ENCODE data around the gene KRT86. TPM values are rescaled to one million over a fixed set of nuclear protein-coding genes. Genes with fewer than 3 reads are reported as not detected.
"Not testable (repeated sequence)": the region's sequence is repeated elsewhere in the genome, so short reads cannot be mapped to it uniquely, and the experiment has no call there.

The KRT86 gene
- polyA plus RNA-seq, 1 donor (not counting 4 experiments of a cell fraction or from before 2014, with no cell fraction given): not detected

DNA sequence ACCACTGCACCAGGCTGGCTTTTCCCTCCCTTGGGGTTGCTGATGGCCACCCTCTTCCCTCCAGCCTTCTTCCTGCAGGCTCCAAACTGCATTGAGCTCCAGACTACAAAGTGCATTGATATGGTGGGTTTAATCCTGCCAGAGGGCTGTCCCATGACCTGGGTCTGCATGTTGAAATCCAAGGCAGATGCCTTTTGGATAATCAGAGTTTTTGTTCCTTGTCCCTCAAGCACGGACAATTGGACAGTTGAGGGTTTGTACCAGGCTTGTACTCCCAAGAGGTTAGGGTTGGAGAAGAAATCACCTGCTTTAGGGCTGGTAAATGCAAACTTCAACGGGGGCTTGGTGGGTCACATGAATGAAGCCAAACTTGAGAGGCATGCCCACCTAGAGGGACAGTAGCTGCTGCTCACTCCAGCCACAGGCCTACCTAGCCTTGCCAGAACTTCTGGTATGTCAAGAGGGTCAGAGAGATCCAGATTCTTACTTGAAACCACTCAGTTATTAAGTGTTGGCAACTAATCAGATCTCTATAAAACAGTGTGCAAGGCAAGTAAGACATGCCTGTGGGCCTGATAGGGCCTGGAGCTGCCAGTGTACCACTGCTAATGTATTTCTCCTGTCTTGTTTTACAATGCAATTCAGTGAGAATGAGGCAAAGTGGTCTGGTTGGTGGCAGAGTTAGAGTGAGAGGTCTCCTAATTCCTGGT lies 68.5 kb downstream of the KRT86 start:
- H3K79me2 ChIP-seq (ENCODE audit: control insufficient read depth, insufficient read depth, low read length): no peaks in the 10 kb centered on the region
- no peak overlapping the region for H2AFZ ChIP-seq (ENCODE audit: control insufficient read depth, low read length)
- no peaks in the 10 kb centered on the region for H3K9me1 ChIP-seq (ENCODE audit: control insufficient read depth, extremely low read depth, insufficient read depth, low read length)
- DNase-seq (ENCODE audit: low read depth, low spot score) (no peak), FAIRE-seq (no peak)
- H3K9ac ChIP-seq (ENCODE audit: control insufficient read depth, extremely low read depth, insufficient read depth, low read length): no peak overlapping the region
- TF ChIP-seq EZH2 (IDR thresholded peaks at IDR 0.05; ENCODE audit: low read length): no peak
- TF ChIP-seq, protein P1, sequence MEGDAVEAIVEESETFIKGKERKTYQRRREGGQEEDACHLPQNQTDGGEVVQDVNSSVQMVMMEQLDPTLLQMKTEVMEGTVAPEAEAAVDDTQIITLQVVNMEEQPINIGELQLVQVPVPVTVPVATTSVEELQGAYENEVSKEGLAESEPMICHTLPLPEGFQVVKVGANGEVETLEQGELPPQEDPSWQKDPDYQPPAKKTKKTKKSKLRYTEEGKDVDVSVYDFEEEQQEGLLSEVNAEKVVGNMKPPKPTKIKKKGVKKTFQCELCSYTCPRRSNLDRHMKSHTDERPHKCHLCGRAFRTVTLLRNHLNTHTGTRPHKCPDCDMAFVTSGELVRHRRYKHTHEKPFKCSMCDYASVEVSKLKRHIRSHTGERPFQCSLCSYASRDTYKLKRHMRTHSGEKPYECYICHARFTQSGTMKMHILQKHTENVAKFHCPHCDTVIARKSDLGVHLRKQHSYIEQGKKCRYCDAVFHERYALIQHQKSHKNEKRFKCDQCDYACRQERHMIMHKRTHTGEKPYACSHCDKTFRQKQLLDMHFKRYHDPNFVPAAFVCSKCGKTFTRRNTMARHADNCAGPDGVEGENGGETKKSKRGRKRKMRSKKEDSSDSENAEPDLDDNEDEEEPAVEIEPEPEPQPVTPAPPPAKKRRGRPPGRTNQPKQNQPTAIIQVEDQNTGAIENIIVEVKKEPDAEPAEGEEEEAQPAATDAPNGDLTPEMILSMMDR (optimal IDR thresholded peaks at IDR 0.05 in 1 of 3, IDR thresholded peaks at IDR 0.05 in 1 of 3, conservative IDR thresholded peaks at IDR 0.05 in 1 of 3; ENCODE audit: extremely low read depth in 1 of 3, insufficient read depth in 2 of 3, low read length in 3 of 3): no peak
- peaks cover 3% of the 10 kb centered on the region for H3K27me3 ChIP-seq (ENCODE audit: control insufficient read depth, extremely low read depth, insufficient read depth, low read length)
- no peaks in the 10 kb centered on the region for H3K9me3 ChIP-seq (ENCODE audit: control insufficient read depth, low read depth, low read length)
- H4K20me1 ChIP-seq (ENCODE audit: control insufficient read depth, extremely low read depth, insufficient read depth, low read length): no peaks in the 10 kb centered on the region
- dilution Hi-C loops (cut with MboI; ENCODE audit: extremely low pct_ligation_motif_present, low sequenced_read_pairs): no loop called here
- no peak overlapping the region for H3K4me3 ChIP-seq (ENCODE audit: control insufficient read depth in 2 of 3, extremely low read depth in 1 of 3, insufficient read depth in 2 of 3, low read depth in 1 of 3, low read length in 3 of 3)
- peaks cover 29% of the 10 kb centered on the region for H3K4me1 ChIP-seq (ENCODE audit: control insufficient read depth, extremely low read depth, insufficient read depth, low read length)
- no peak overlapping the region for H3K4me2 ChIP-seq (ENCODE audit: control insufficient read depth, extremely low read depth, insufficient read depth, low read depth, low read length)
- no peaks in the 10 kb centered on the region for H3K36me3 ChIP-seq (ENCODE audit: control insufficient read depth in 2 of 2, extremely low read depth in 1 of 2, insufficient read depth in 2 of 2, low read length in 2 of 2)
- no peak overlapping the region for H3K27ac ChIP-seq (ENCODE audit: control insufficient read depth, insufficient read depth, low read length)

DNA sequence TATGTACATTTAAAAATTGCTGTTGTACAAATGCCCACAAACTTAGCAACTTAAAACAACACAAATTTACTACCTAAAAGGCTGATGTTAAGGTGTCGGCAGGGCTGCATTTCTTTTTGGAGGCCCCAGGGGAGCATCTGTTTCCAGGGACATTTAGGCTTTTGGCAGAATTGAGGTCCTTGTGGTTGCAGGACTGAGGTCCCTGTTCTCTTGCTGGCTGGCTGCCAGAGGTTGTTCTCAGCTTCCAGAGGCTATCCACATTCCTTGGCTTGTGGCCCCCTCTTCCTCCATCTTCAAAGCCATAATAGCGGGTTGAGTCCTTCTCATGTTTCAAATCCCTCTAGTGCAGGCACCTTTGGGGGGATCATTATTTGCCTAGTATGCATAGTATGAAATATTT lies 69.1 kb downstream of the KRT86 start:
- Histone ChIP-seq H3K4me3 (ENCODE audit: control insufficient read depth in 2 of 3, extremely low read depth in 1 of 3, insufficient read depth in 2 of 3, low read depth in 1 of 3, low read length in 3 of 3) (no peak overlapping the region), H3K4me1 (ENCODE audit: control insufficient read depth, extremely low read depth, insufficient read depth, low read length) (peaks cover 23% of the 10 kb centered on the region), H3K27me3 (ENCODE audit: control insufficient read depth, extremely low read depth, insufficient read depth, low read length) (peaks cover 3% of the 10 kb centered on the region), H3K27ac (ENCODE audit: control insufficient read depth, insufficient read depth, low read length) (no peak overlapping the region), H2AFZ (ENCODE audit: control insufficient read depth, low read length) (no peak overlapping the region), H3K4me2 (ENCODE audit: control insufficient read depth, extremely low read depth, insufficient read depth, low read depth, low read length) (no peak overlapping the region), H3K9ac (ENCODE audit: control insufficient read depth, extremely low read depth, insufficient read depth, low read length) (no peak overlapping the region), H3K9me3 (ENCODE audit: control insufficient read depth, low read depth, low read length) (no peaks in the 10 kb centered on the region), H3K36me3 (ENCODE audit: control insufficient read depth in 2 of 2, extremely low read depth in 1 of 2, insufficient read depth in 2 of 2, low read length in 2 of 2) (no peaks in the 10 kb centered on the region), H3K9me1 (ENCODE audit: control insufficient read depth, extremely low read depth, insufficient read depth, low read length) (no peaks in the 10 kb centered on the region), H3K79me2 (ENCODE audit: control insufficient read depth, insufficient read depth, low read length) (no peaks in the 10 kb centered on the region), H4K20me1 (ENCODE audit: control insufficient read depth, extremely low read depth, insufficient read depth, low read length) (no peaks in the 10 kb centered on the region)
- DNase-seq (ENCODE audit: low read depth, low spot score) (no peak), FAIRE-seq (no peak)
- no peak for TF ChIP-seq EZH2 (IDR thresholded peaks at IDR 0.05; ENCODE audit: low read length)
- dilution Hi-C loops (cut with MboI; ENCODE audit: extremely low pct_ligation_motif_present, low sequenced_read_pairs): no loop called here

DNA sequence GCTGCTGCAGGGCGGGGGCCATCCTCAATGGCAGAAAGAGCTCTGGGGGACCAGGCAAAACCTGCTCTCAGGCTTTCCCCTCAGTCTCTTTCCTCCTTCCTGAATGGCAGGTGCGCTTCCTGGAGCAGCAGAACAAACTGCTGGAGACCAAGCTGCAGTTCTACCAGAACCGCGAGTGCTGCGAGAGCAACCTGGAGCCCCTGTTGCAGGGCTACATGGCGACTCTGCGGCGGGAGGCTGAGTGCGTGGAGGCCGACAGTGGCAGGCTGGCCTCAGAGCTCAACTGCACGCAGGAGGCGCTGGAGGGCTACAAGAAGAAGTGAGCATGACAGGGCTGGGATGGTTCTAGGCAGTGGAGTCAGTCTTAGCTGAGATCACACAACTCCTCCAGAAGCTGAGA lies 69.7 kb downstream of the KRT86 start:
- DNase-seq (ENCODE audit: low read depth, low spot score) (no peak), FAIRE-seq (no peak)
- no peak overlapping the region for H3K4me3 ChIP-seq (ENCODE audit: control insufficient read depth in 2 of 3, extremely low read depth in 1 of 3, insufficient read depth in 2 of 3, low read depth in 1 of 3, low read length in 3 of 3)
- H3K4me2 ChIP-seq (ENCODE audit: control insufficient read depth, extremely low read depth, insufficient read depth, low read depth, low read length): no peak overlapping the region
- TF ChIP-seq, protein P1 (optimal IDR thresholded peaks at IDR 0.05 in 1 of 3, IDR thresholded peaks at IDR 0.05 in 1 of 3, conservative IDR thresholded peaks at IDR 0.05 in 1 of 3; ENCODE audit: extremely low read depth in 1 of 3, insufficient read depth in 2 of 3, low read length in 3 of 3): no peak
- no peak for TF ChIP-seq EZH2 (IDR thresholded peaks at IDR 0.05; ENCODE audit: low read length)
- no peaks in the 10 kb centered on the region for H4K20me1 ChIP-seq (ENCODE audit: control insufficient read depth, extremely low read depth, insufficient read depth, low read length)
- no peak overlapping the region for H2AFZ ChIP-seq (ENCODE audit: control insufficient read depth, low read length)
- H3K27ac ChIP-seq (ENCODE audit: control insufficient read depth, insufficient read depth, low read length): no peak overlapping the region
- no peaks in the 10 kb centered on the region for H3K9me3 ChIP-seq (ENCODE audit: control insufficient read depth, low read depth, low read length)
- H3K36me3 ChIP-seq (ENCODE audit: control insufficient read depth in 2 of 2, extremely low read depth in 1 of 2, insufficient read depth in 2 of 2, low read length in 2 of 2): no peaks in the 10 kb centered on the region
- no peak overlapping the region for H3K9ac ChIP-seq (ENCODE audit: control insufficient read depth, extremely low read depth, insufficient read depth, low read length)
- H3K9me1 ChIP-seq (ENCODE audit: control insufficient read depth, extremely low read depth, insufficient read depth, low read length): no peaks in the 10 kb centered on the region
- H3K4me1 ChIP-seq (ENCODE audit: control insufficient read depth, extremely low read depth, insufficient read depth, low read length): peaks cover 18% of the 10 kb centered on the region
- dilution Hi-C loops (cut with MboI; ENCODE audit: extremely low pct_ligation_motif_present, low sequenced_read_pairs): no loop called here
- peaks cover 3% of the 10 kb centered on the region for H3K27me3 ChIP-seq (ENCODE audit: control insufficient read depth, extremely low read depth, insufficient read depth, low read length)
- no peaks in the 10 kb centered on the region for H3K79me2 ChIP-seq (ENCODE audit: control insufficient read depth, insufficient read depth, low read length)

DNA sequence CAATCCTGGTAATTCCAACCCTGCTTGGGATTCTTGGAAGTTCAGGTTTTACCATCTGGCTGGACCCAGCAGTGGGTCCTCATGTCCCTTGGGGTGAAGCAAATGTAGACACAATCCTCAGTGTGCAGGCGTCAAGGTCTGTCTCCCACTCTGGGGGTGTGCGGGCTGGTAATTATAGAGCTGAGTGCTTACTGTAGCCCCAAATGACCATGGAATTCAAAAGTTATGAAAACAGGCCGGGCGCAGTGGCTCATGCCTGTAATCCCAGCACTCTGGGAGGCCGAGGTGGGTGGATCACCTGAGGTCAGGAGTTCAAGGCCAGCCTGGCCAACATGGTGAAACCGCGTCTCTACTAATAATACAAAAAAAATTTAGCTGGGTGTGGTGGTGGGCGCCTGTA lies 70.6 kb downstream of the KRT86 start:
- H2AFZ ChIP-seq (ENCODE audit: control insufficient read depth, low read length); H3K4me3 ChIP-seq (ENCODE audit: control insufficient read depth in 2 of 3, extremely low read depth in 1 of 3, insufficient read depth in 2 of 3, low read depth in 1 of 3, low read length in 3 of 3); H3K36me3 ChIP-seq (ENCODE audit: control insufficient read depth in 2 of 2, extremely low read depth in 1 of 2, insufficient read depth in 2 of 2, low read length in 2 of 2); H3K9me3 ChIP-seq (ENCODE audit: control insufficient read depth, low read depth, low read length); H3K27ac ChIP-seq (ENCODE audit: control insufficient read depth, insufficient read depth, low read length); DNase-seq (ENCODE audit: low read depth, low spot score); H4K20me1 ChIP-seq (ENCODE audit: control insufficient read depth, extremely low read depth, insufficient read depth, low read length); H3K27me3 ChIP-seq (ENCODE audit: control insufficient read depth, extremely low read depth, insufficient read depth, low read length); FAIRE-seq; H3K4me2 ChIP-seq (ENCODE audit: control insufficient read depth, extremely low read depth, insufficient read depth, low read depth, low read length); H3K9ac ChIP-seq (ENCODE audit: control insufficient read depth, extremely low read depth, insufficient read depth, low read length); H3K79me2 ChIP-seq (ENCODE audit: control insufficient read depth, insufficient read depth, low read length); dilution Hi-C loops (cut with MboI; ENCODE audit: extremely low pct_ligation_motif_present, low sequenced_read_pairs); H3K9me1 ChIP-seq (ENCODE audit: control insufficient read depth, extremely low read depth, insufficient read depth, low read length): not testable (repeated sequence)
- peaks cover 25% of the 10 kb centered on the region for H3K4me1 ChIP-seq (ENCODE audit: control insufficient read depth, extremely low read depth, insufficient read depth, low read length)

Measured in keratinocyte (primary cell).